Epithelial cell of proximal tubule (primary cell): Measurements from ENCODE around the gene TSFM. TPM values are rescaled to one million over a fixed set of nuclear protein-coding genes. Genes with fewer than 3 reads are reported as not detected.

Source experiments
- DNase-seq: peaks from one replicate; pipeline ENCODE4 v3.0.0-alpha.2; 2011; ENCODE audit warnings: low read depth
- H3K4me3 ChIP-seq: 2 replicates; pipeline ENCODE4 v1.5.1; 2011; ENCODE audit warnings: low read depth, mild to moderate bottlenecking, low read length
- total RNA-seq: library from RNA; depleted of rRNA; stranded (reverse); fragments of >200 nt; gene quantifications from 2 replicates; pipeline ENCODE4 v1.2.3, GENCODE V29; 2015
- TF ChIP-seq, protein P1 (sequence below): conservative IDR thresholded peaks from 2 replicates; pipeline ENCODE4 v1.5.1; 2012; ENCODE audit warnings: low read depth, mild to moderate bottlenecking, low read length

The TSFM gene
- total RNA-seq, 1 donor from 2014 or later, result 30.6 TPM

DNA sequence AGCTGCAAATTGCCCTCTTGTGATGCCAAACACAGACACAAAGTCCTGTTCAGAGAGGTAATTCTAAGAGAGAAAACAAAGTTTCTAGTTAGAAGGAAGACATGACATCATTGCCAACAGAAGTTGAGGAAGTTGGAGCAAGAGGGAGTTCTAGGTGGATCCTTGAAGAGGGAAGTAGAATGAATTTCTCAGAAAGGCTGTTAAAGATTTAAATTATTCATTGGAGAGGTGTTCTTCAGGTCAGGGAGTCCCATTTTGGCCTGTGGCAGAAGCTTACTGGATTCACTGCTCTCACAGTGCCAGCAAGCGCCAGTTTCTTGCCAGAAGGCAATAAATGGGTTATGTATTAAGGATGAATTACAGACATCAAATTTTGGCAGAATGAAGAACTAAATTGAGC lies 15.3 kb downstream of the TSFM start:
- H3K4me3 ChIP-seq, result no peak overlapping the region
- TF ChIP-seq, protein P1, sequence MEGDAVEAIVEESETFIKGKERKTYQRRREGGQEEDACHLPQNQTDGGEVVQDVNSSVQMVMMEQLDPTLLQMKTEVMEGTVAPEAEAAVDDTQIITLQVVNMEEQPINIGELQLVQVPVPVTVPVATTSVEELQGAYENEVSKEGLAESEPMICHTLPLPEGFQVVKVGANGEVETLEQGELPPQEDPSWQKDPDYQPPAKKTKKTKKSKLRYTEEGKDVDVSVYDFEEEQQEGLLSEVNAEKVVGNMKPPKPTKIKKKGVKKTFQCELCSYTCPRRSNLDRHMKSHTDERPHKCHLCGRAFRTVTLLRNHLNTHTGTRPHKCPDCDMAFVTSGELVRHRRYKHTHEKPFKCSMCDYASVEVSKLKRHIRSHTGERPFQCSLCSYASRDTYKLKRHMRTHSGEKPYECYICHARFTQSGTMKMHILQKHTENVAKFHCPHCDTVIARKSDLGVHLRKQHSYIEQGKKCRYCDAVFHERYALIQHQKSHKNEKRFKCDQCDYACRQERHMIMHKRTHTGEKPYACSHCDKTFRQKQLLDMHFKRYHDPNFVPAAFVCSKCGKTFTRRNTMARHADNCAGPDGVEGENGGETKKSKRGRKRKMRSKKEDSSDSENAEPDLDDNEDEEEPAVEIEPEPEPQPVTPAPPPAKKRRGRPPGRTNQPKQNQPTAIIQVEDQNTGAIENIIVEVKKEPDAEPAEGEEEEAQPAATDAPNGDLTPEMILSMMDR, result no peak
- no peak for DNase-seq

DNA sequence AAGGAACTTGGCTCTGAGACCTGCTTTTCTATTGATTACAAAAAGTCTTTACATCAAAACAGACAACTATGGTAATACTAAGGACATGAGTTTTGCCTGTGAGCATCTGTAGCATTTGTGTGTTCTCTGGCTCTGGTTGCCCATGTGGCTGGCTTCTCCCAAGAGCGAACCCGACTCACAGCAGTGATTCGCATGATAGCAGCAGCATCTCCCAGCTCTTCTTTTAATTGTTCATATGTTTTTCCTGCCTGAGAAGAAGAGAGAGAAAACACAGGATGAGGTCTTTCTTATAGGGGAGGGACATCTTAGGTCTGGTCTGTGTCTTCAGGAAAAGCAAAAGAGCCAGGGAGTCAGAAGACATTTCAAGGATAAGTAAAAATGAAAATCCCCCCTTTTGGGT lies 18.4 kb downstream of the TSFM start:
- TF ChIP-seq, protein P1, result no peak
- no peak for DNase-seq
- H3K4me3 ChIP-seq, result no peak overlapping the region

DNA sequence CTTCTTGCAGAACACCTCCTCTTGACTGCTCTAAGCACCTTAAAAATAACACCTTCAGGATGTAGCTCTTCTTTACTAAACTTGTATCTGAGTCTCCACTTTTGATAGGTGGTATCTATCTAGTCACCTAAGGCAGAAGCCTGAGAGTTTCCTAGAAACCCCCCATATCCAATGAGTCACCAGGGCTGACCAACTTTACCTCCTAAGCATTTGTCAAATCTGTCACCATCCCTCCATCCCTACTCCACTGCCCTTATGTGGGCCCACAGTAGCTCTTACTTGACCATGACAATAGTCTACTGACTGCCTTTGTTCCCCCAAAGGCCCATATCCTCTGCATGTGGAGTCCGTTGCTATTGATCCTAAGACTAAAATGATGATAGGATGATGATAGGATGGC lies 20.0 kb downstream of the TSFM start:
- TF ChIP-seq, protein P1, result no peak

DNA sequence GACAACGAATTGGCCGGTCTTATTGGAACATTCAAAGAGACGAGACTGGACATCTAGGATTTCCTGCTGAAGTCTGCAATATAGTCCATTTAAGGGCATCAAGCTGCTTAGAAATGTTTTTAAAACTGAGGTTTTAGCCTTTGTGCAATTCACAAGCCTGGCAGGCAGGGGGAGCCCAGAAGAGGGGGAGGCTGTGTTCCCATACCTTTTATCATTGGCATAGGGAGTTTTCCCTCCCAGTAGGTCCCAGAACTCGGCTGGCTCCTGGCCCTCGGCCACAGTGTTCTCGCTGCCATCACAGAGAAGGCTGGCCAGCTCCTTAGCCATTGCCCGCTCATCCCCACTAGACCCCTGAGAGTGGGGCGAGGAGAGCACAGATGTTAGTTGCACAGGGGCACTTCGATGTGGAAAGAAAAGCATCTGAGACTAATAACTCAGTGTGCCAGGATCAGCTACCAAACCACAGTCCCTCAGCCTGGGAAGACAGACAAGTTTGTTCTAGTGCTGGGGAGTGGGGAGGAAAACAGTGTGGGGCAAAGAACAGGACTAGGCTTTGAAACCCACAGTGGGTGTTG lies 20.8 kb downstream of the TSFM start:
- H3K4me3 ChIP-seq, result no peak overlapping the region
- TF ChIP-seq, protein P1, result peak; percentile 89
- DNase-seq, result no peak

More for the DNA sequence above, 20.0 kb downstream of the TSFM start:
- no peak overlapping the region for H3K4me3 ChIP-seq
- DNase-seq, result no peak

DNA sequence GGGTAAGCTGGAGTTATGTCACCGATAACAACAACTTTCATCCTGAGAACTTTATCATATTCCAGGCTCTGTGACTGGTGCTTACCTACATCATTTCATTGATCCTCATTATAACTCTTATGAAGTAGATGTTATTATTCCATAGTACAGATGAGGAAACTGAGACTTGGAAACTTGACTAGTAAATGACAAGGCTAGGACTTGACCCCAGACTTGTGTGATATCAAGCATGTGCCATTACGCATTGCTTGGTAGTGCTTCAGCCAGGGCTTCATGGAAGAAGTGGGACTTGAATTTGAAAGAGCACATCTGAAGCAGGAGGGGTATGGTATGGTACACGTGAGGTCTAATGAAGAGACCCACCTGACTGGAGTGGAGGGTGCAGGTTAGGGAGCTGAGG lies 24.1 kb downstream of the TSFM start:
- H3K4me3 ChIP-seq, result no peak overlapping the region
- no peak for DNase-seq
- TF ChIP-seq, protein P1, result no peak

DNA sequence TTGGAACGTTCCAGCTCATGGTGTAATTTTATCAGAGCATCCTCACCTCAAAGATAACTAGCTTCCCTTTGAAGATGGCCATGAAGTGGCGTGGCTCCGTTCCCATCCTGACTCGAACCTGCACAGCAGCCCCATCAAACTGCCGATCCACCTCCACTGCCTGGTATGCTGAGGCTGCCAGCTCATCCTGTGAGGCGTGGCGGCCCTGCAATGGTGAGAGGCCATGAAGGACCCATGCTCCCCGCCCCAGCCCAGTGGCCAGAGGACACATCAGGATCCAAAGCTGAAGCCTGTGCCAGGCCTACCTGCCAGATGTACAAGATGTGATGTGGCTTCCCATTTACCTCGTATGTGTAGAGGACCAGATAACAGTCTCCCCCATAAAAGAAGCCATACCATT lies 24.7 kb downstream of the TSFM start:
- DNase-seq, result no peak
- TF ChIP-seq, protein P1, result no peak
- H3K4me3 ChIP-seq, result no peak overlapping the region

DNA sequence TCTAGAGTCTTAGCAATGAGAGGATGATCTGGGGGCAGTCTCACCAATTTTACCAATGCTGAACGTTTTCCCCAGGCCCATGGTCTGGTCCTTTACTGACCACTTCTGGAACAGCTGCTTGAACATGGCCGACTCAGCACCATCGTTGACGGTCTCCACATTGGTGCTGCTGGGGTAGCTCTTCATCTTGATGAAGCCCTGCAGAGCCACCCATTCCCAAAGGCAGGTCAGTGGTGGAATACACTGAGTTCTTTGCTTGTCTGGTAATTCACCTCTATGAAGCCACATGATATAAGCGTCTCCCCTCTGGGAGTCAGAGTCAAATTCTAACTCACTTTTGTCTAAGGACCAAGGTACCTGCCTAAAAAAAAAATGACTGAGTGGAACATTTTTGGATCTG lies 25.8 kb downstream of the TSFM start:
- no peak for DNase-seq
- TF ChIP-seq, protein P1, result no peak
- no peak overlapping the region for H3K4me3 ChIP-seq
